ENCODE data around the gene ZDHHC24.

Gene ZDHHC24

DNA sequence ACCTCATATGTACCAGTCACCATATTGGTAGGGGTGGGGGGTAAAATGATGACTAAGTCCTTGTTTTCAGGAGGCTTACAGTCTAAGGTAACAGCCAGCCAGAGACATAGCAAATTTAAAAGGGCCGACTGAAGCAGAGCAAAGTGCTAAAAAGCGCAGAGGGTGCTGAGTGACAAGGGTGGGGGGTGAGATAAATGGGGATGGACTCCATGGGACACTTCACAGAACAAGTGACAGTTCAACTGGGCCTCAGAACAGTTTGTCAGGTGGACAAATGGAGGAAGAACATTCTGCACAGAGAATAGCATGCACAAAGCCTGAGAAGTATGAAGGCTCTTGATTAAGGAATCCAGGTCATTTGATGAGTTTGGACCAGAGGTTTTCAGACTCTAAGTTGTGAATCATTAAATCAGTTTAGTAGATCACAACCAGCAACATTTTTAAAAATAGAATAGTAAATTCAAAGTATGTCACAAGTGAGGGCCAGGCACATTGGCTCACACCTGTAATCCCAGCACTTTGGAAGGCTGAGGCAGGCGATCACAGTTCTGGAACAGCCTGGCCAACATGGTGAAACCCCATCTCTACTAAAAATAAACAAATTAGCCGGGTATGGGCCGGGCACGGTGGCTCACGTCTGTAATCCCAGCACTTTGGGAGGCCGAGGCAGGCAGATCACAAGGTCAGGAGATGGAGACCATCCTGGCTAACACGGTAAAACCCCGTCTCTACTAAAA lies 21.4 kb downstream of the ZDHHC24 start:
- Histone ChIP-seq H3K9me2 (replicated peaks; ENCODE audit: insufficient read depth, low read length) (no peaks in the 10 kb centered on the region), H3K79me2 (ENCODE audit: low read length) (no peaks in the 10 kb centered on the region), H3K4me3 (ENCODE audit: low read length) (no peak overlapping the region), H3K4me1 (ENCODE audit: low read length) (no peaks in the 10 kb centered on the region), H3F3A (ENCODE audit: insufficient read depth, low read length) (no peaks in the 10 kb centered on the region), H4K20me1 (ENCODE audit: insufficient read depth, low read length) (no peaks in the 10 kb centered on the region), H3K4me2 (ENCODE audit: low read depth, low read length) (no peak overlapping the region), H3K9ac (ENCODE audit: low read length) (no peak overlapping the region), H2AFZ (ENCODE audit: low read length) (no peak overlapping the region), H3K27ac (ENCODE audit: low read length) (no peak overlapping the region), H3K36me3 (replicated peaks; ENCODE audit: insufficient read depth, low read length) (no peaks in the 10 kb centered on the region), H3K9me3 (replicated peaks; ENCODE audit: insufficient read depth, low read length) (no peaks in the 10 kb centered on the region), H3K27me3 (replicated peaks; ENCODE audit: insufficient read depth, low read length) (no peaks in the 10 kb centered on the region)
- TF ChIP-seq EZH2 (optimal IDR thresholded peaks at IDR 0.05; ENCODE audit: low read depth, low read length) (no peak), EZH2phosphoT487 (IDR thresholded peaks at IDR 0.05; ENCODE audit: low read length) (no peak)
- TF ChIP-seq, protein P1, sequence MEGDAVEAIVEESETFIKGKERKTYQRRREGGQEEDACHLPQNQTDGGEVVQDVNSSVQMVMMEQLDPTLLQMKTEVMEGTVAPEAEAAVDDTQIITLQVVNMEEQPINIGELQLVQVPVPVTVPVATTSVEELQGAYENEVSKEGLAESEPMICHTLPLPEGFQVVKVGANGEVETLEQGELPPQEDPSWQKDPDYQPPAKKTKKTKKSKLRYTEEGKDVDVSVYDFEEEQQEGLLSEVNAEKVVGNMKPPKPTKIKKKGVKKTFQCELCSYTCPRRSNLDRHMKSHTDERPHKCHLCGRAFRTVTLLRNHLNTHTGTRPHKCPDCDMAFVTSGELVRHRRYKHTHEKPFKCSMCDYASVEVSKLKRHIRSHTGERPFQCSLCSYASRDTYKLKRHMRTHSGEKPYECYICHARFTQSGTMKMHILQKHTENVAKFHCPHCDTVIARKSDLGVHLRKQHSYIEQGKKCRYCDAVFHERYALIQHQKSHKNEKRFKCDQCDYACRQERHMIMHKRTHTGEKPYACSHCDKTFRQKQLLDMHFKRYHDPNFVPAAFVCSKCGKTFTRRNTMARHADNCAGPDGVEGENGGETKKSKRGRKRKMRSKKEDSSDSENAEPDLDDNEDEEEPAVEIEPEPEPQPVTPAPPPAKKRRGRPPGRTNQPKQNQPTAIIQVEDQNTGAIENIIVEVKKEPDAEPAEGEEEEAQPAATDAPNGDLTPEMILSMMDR (IDR thresholded peaks at IDR 0.05; ENCODE audit: low read length), result no peak
- DNase-seq, result no peak

DNA sequence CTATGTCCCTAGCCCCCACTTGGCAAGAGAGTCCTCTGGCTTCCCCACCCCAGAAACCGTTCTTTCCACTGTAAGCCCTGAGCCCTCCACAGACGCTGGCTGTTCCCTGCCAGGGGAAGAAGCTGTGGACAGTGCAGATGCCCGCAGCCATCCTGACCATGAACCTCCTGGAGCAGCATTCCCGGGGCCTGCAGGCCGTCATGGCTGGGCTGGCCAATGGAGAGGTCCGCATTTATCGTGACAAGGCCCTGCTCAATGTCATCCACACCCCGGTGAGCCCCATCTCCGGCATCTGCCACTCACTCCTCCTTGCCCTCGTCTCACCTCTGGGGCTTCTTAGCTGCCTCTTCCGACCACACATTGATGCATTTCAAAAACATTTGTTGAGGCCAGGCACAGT lies 22.2 kb downstream of the ZDHHC24 start:
- Histone ChIP-seq H3K9ac (ENCODE audit: low read length) (no peak overlapping the region), H3K79me2 (ENCODE audit: low read length) (no peaks in the 10 kb centered on the region), H3F3A (ENCODE audit: insufficient read depth, low read length) (no peaks in the 10 kb centered on the region), H3K4me2 (ENCODE audit: low read depth, low read length) (no peak overlapping the region), H3K27ac (ENCODE audit: low read length) (no peak overlapping the region), H3K27me3 (replicated peaks; ENCODE audit: insufficient read depth, low read length) (no peaks in the 10 kb centered on the region), H3K4me3 (ENCODE audit: low read length) (no peak overlapping the region), H3K4me1 (ENCODE audit: low read length) (no peaks in the 10 kb centered on the region), H3K9me3 (replicated peaks; ENCODE audit: insufficient read depth, low read length) (no peaks in the 10 kb centered on the region), H2AFZ (ENCODE audit: low read length) (no peak overlapping the region), H3K9me2 (replicated peaks; ENCODE audit: insufficient read depth, low read length) (no peaks in the 10 kb centered on the region), H4K20me1 (ENCODE audit: insufficient read depth, low read length) (no peaks in the 10 kb centered on the region), H3K36me3 (replicated peaks; ENCODE audit: insufficient read depth, low read length) (no peaks in the 10 kb centered on the region)
- no peak for TF ChIP-seq EZH2phosphoT487 (IDR thresholded peaks at IDR 0.05; ENCODE audit: low read length)
- DNase-seq, result no peak

DNA sequence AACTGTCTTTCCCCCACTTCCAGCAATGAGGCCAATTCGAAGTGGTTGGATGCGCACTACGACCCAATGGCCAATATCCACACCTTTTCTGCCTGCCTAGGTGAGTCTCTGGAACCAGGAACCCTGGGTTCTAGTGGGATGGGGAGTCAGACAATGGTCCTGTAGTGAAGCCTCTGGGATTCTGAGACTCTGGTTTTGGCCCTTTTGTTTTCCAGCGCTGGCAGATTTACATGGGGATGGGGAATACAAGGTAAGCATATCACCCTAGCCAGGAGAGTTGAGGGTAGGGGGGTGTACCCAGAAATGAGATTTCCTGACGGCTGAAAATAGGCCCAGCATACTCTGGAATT lies 34.9 kb downstream of the ZDHHC24 start:
- Histone ChIP-seq H3F3A (ENCODE audit: insufficient read depth, low read length) (no peaks in the 10 kb centered on the region), H3K9me2 (replicated peaks; ENCODE audit: insufficient read depth, low read length) (no peaks in the 10 kb centered on the region), H3K27ac (ENCODE audit: low read length) (no peak overlapping the region), H3K4me1 (ENCODE audit: low read length) (peaks cover 4% of the 10 kb centered on the region; the same call in 1 of the 2 replicates), H3K4me2 (ENCODE audit: low read depth, low read length) (peak overlapping the region; percentile 95), H4K20me1 (ENCODE audit: insufficient read depth, low read length) (no peaks in the 10 kb centered on the region), H3K27me3 (replicated peaks; ENCODE audit: insufficient read depth, low read length) (no peaks in the 10 kb centered on the region), H2AFZ (ENCODE audit: low read length) (peak overlapping the region; percentile 84), H3K9ac (ENCODE audit: low read length) (peak overlapping the region; percentile 63; the same call in 1 of the 2 replicates), H3K4me3 (ENCODE audit: low read length) (peak overlapping the region; percentile 93), H3K9me3 (replicated peaks; ENCODE audit: insufficient read depth, low read length) (no peaks in the 10 kb centered on the region), H3K79me2 (ENCODE audit: low read length) (peaks cover 13% of the 10 kb centered on the region), H3K36me3 (replicated peaks; ENCODE audit: insufficient read depth, low read length) (no peaks in the 10 kb centered on the region; the same call in 1 of the 2 replicates)
- no peak for DNase-seq
- TF ChIP-seq EZH2phosphoT487 (IDR thresholded peaks at IDR 0.05; ENCODE audit: low read length), result no peak
- no peak for TF ChIP-seq EZH2 (optimal IDR thresholded peaks at IDR 0.05; ENCODE audit: low read depth, low read length)
- TF ChIP-seq, protein P1 (IDR thresholded peaks at IDR 0.05; ENCODE audit: low read length), result no peak
